ENCODE results near the gene NPC1.

NPC1 gene

DNA sequence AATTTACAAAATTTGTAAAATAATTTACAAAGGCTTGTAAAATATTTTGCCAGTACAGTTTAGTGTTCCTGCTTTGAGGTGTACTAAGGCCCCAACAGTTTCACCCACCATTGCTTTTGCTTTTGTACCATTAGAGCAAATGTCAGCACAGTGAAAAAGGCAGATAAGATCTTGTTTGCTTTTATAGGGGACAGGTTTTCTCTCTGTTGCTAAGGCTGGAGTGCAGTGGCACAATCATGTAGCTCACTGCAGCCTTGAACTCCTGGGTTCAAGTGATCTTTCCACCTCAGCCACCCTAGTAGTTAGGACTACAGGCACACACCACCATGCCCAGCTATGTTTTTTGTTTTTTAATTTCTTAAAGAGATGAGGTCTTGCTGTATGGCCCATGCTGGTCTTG is 19.6 kb upstream of the NPC1 start:
- Histone ChIP-seq H3K27me3 (ENCODE audit: insufficient read depth, low read length) (no peaks in the 10 kb centered on the region), H3K9ac (ENCODE audit: low read depth, low read length) (no peak overlapping the region)

DNA sequence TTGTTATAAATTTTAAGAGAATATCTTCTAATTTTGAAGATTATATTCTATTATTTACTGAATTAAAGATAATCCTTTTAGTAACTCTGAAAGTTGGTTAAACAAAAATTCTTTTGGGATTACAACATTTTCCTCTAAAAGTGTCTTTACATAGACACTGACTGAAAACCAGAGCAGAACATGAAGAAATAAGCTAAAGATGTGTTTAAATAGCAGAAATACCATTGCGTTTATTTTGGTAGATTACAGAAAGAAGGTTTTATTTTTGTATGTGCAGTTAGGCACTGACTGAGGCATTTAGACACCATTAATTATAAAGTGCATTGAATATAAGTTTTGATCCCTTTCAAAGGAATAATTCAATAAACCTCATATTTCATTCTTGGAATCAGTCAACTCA is 13.5 kb upstream of the NPC1 start:
- Histone ChIP-seq H3K4me1 (ENCODE audit: insufficient read depth, low read length) (no peaks in the 10 kb centered on the region), H3K27ac (ENCODE audit: low read length) (no peak overlapping the region), H3K27me3 (ENCODE audit: insufficient read depth, low read length) (no peaks in the 10 kb centered on the region), H3K9ac (ENCODE audit: low read depth, low read length) (no peak overlapping the region), H3K36me3 (ENCODE audit: insufficient read depth, low read depth, low read length) (no peaks in the 10 kb centered on the region), H3K9me3 (ENCODE audit: insufficient read depth, low read depth, low read length) (no peaks in the 10 kb centered on the region), H3K4me3 (ENCODE audit: low read length) (no peak overlapping the region)

More for the DNA sequence above, 19.6 kb upstream of the NPC1 start:
- Histone ChIP-seq H3K4me3 (ENCODE audit: low read length) (no peak overlapping the region), H3K9me3 (ENCODE audit: insufficient read depth, low read depth, low read length) (no peaks in the 10 kb centered on the region), H3K36me3 (ENCODE audit: insufficient read depth, low read depth, low read length) (no peaks in the 10 kb centered on the region), H3K27ac (ENCODE audit: low read length) (no peak overlapping the region), H3K4me1 (ENCODE audit: insufficient read depth, low read length) (no peaks in the 10 kb centered on the region)

DNA sequence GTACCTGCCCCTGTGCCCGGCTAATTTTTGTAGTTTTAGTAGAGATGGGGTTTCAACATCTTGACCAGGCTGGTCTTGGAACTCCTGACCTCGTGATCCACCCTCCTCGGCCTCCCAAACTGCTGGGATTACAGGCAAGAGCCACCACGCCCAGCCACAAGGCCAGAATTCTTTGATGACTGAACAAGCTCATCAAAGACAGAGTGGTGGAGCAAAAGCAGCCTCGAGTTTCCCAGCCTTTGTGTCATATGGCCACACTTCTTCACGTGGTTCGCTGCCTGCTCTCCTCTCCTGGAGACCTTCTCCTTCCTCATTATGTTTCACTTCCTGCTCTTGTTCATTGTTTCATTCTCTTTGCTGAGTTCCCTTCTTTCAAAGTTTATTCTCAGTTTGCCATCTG is 9.9 kb upstream of the NPC1 start:
- Histone ChIP-seq H3K9ac (ENCODE audit: low read depth, low read length) (no peak overlapping the region), H3K36me3 (ENCODE audit: insufficient read depth, low read depth, low read length) (no peaks in the 10 kb centered on the region), H3K4me1 (ENCODE audit: insufficient read depth, low read length) (no peaks in the 10 kb centered on the region), H3K4me3 (ENCODE audit: low read length) (no peak overlapping the region), H3K27ac (ENCODE audit: low read length) (no peak overlapping the region), H3K27me3 (ENCODE audit: insufficient read depth, low read length) (no peaks in the 10 kb centered on the region), H3K9me3 (ENCODE audit: insufficient read depth, low read depth, low read length) (no peaks in the 10 kb centered on the region)

DNA sequence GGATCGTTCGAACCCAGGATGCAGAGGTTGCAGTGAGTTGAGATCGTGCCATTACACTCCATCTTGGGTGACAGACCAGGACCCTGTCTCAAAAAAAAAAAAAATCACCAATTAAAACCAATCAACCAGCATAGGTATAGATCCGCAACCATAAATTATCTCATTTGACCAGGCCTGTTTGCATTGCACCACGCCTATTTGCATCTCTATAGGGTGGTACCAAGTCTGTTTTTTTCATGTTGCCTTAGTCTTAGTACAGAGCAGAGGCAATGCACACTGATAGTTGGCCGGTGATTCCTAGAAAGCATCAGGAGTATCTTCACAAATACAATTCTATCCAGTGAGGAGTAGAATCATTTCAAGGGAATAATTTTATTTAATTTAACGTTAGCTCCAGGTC is 9.3 kb upstream of the NPC1 start:
- Histone ChIP-seq H3K4me3 (ENCODE audit: low read length) (no peak overlapping the region), H3K9me3 (ENCODE audit: insufficient read depth, low read depth, low read length) (no peaks in the 10 kb centered on the region), H3K27me3 (ENCODE audit: insufficient read depth, low read length) (no peaks in the 10 kb centered on the region), H3K4me1 (ENCODE audit: insufficient read depth, low read length) (no peaks in the 10 kb centered on the region), H3K9ac (ENCODE audit: low read depth, low read length) (no peak overlapping the region), H3K36me3 (ENCODE audit: insufficient read depth, low read depth, low read length) (no peaks in the 10 kb centered on the region), H3K27ac (ENCODE audit: low read length) (no peak overlapping the region)

DNA sequence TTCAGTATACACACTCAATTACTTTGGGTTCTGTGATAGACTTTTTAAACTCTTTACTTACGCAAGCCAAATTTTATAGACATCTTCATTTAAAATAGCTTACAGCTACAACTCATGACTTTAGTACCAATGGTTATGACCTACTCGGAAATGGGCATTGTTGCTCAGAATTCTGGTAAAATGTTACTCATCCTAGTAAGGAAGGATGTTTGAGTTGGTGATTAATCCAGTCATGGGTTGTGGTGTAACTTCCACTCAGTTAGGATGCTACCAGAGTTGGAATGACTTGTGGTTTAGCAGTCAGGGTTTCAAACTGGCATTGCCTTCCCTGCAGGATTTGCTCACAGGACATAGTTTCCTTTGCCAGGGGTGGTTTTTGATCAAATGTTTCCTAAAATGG is 7.4 kb upstream of the NPC1 start:
- no peaks in the 10 kb centered on the region for H3K36me3 ChIP-seq (ENCODE audit: insufficient read depth, low read depth, low read length)
- H3K4me1 ChIP-seq (ENCODE audit: insufficient read depth, low read length), result no peaks in the 10 kb centered on the region
- no peak overlapping the region for H3K9ac ChIP-seq (ENCODE audit: low read depth, low read length)
- no peak overlapping the region for H3K27ac ChIP-seq (ENCODE audit: low read length)
- H3K27me3 ChIP-seq (ENCODE audit: insufficient read depth, low read length), result no peaks in the 10 kb centered on the region
- no peaks in the 10 kb centered on the region for H3K9me3 ChIP-seq (ENCODE audit: insufficient read depth, low read depth, low read length)
- no peak overlapping the region for H3K4me3 ChIP-seq (ENCODE audit: low read length)

DNA sequence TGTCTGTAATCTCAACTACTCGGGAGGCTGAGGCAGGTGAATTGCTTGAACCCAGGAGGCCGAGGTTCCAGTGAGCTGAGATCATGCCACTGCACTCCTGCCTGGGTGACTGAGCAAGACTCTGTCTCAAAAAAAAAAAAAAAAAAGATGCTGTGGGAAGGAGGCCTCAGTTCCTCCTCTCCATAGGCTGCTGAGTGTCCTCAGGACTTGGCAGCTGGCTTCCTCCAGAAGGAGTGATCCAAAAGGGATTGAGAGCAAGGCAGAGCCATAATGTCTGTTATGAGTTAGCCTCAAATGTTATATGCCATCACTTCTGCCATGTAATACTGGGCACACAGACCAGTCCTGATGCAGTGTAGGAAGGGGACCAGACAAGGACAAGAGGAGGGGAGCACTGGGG is 6.6 kb upstream of the NPC1 start:
- Histone ChIP-seq H3K27ac (ENCODE audit: low read length) (no peak overlapping the region), H3K9ac (ENCODE audit: low read depth, low read length) (no peak overlapping the region), H3K27me3 (ENCODE audit: insufficient read depth, low read length) (peaks cover under 1% of the 10 kb centered on the region; the same call in 1 of the 2 replicates)

DNA sequence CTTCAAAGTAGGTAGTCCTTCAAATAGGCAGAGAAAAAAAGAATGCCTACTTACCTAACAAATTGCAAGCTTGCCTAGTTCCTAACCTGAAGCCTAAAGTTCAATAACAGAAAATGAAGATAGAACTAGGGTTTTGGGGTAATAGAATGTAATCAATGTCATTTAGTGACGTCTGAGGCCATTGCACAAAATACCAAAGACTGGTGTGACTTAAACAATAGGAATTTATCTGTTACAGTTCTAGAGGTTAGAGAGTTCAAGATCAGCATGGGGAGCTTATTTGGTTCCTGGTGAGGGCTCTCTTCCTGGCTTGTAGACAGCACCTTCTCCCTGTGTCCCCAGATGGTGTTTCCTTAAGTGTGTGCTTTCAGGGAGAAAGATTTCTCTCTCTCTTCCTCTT is 4.7 kb upstream of the NPC1 start:
- H3K4me1 ChIP-seq (ENCODE audit: insufficient read depth, low read length), result no peaks in the 10 kb centered on the region
- no peak overlapping the region for H3K4me3 ChIP-seq (ENCODE audit: low read length)
- H3K27ac ChIP-seq (ENCODE audit: low read length), result no peak overlapping the region
- H3K36me3 ChIP-seq (ENCODE audit: insufficient read depth, low read depth, low read length), result no peaks in the 10 kb centered on the region
- peaks cover 9% of the 10 kb centered on the region; the same call in 1 of the 2 replicates for H3K27me3 ChIP-seq (ENCODE audit: insufficient read depth, low read length)
- H3K9ac ChIP-seq (ENCODE audit: low read depth, low read length), result no peak overlapping the region
- no peaks in the 10 kb centered on the region for H3K9me3 ChIP-seq (ENCODE audit: insufficient read depth, low read depth, low read length)

More for the DNA sequence above, 6.6 kb upstream of the NPC1 start:
- no peaks in the 10 kb centered on the region for H3K9me3 ChIP-seq (ENCODE audit: insufficient read depth, low read depth, low read length)
- H3K4me1 ChIP-seq (ENCODE audit: insufficient read depth, low read length), result no peaks in the 10 kb centered on the region
- H3K4me3 ChIP-seq (ENCODE audit: low read length), result no peak overlapping the region
- H3K36me3 ChIP-seq (ENCODE audit: insufficient read depth, low read depth, low read length), result no peaks in the 10 kb centered on the region

DNA sequence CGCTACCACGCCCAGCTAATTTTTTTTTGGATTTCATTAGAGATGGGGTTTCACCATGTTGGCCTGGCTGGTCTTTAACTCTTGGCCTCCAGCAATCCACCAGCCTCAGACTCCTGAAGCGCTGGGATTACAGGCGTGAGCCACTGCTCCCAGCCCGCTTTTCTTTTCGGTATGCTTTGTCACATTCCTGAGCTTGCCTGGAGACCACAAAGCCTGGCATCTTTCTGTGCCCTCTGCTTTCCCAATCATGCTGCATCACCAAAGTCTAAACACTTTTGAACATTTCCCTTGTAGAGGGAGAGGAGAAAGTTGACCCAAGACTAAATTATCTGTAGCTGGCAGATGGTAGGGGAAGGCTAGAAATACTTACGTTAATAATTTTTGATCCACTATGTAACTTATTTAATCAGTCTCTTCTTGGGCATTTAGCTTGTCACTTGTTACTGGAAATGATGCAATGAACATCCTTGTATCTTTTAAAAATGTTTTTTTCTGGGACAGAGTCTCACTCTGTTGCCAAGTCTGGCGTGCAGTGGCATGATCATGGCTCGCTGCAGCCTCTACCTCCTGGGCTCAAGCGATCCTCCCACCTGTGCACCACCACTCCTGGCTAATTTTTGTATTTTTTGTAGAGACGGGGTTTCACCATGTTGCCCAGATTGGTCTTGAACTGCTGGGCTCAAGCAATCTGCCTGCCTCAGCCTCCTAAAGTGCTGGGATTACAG is 2.7 kb upstream of the NPC1 start:
- Histone ChIP-seq H3K36me3 (ENCODE audit: insufficient read depth, low read depth, low read length) (no peaks in the 10 kb centered on the region), H3K9ac (ENCODE audit: low read depth, low read length) (no peak overlapping the region), H3K27ac (ENCODE audit: low read length) (no peak overlapping the region), H3K4me1 (ENCODE audit: insufficient read depth, low read length) (peaks cover 3% of the 10 kb centered on the region; the same call in 1 of the 2 replicates), H3K27me3 (ENCODE audit: insufficient read depth, low read length) (peaks cover 9% of the 10 kb centered on the region; the same call in 1 of the 2 replicates), H3K4me3 (ENCODE audit: low read length) (no peak overlapping the region), H3K9me3 (ENCODE audit: insufficient read depth, low read depth, low read length) (no peaks in the 10 kb centered on the region)

DNA sequence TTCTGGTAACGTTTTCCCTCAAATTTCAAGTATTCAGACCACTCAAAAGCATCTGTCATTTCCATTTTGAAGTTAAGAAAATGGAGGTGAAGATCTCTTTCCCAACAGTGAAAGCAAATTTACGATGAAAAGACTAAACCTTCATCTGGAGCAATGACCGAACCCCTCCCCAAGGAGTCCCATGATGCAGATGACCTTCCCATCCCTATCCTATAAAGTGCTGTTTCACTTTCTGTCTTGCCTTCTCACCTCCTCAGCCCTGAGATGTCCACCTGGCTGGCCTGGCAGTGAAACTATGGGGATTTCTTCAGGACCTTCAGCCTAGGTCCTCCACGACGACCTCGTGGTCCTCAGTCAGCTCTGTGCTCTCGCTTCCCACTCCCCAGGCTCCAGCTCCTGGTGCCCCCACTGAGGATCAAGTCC is 925 bp upstream of the NPC1 start:
- Histone ChIP-seq H3K9ac (ENCODE audit: low read depth, low read length) (peak overlapping the region; percentile 28; the same call in 1 of the 2 replicates), H3K4me1 (ENCODE audit: insufficient read depth, low read length) (peaks cover 6% of the 10 kb centered on the region; the same call in 1 of the 2 replicates), H3K4me3 (ENCODE audit: low read length) (peak overlapping the region; percentile 97), H3K9me3 (ENCODE audit: insufficient read depth, low read depth, low read length) (no peaks in the 10 kb centered on the region), H3K36me3 (ENCODE audit: insufficient read depth, low read depth, low read length) (no peaks in the 10 kb centered on the region), H3K27ac (ENCODE audit: low read length) (no peak overlapping the region), H3K27me3 (ENCODE audit: insufficient read depth, low read length) (peaks cover 9% of the 10 kb centered on the region; the same call in 1 of the 2 replicates)

DNA sequence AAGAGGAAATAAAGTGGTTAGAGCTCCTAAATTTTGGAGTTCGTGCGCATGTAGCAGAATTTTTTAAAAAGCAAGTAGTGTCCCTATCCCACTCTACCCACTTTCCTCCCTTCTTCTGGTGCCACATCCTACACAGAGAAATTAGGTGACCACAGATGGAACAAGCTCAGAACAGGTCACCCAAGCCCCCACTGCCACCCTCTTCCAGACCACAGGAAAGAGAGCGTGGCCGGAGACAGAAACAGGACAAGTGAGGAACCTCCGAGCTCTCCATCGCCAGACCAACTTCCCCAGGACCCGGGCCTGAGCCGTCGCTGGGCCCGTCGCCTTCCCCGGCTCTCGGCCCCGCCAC is 433 bp downstream of the NPC1 start:
- Histone ChIP-seq H3K4me3 (ENCODE audit: low read length) (peak overlapping the region; percentile 97), H3K4me1 (ENCODE audit: insufficient read depth, low read length) (peaks cover 6% of the 10 kb centered on the region; the same call in 1 of the 2 replicates), H3K9ac (ENCODE audit: low read depth, low read length) (peak overlapping the region; percentile 97; the same call in 1 of the 2 replicates), H3K27me3 (ENCODE audit: insufficient read depth, low read length) (peaks cover 9% of the 10 kb centered on the region; the same call in 1 of the 2 replicates), H3K27ac (ENCODE audit: low read length) (peak overlapping the region; percentile 99), H3K9me3 (ENCODE audit: insufficient read depth, low read depth, low read length) (no peaks in the 10 kb centered on the region), H3K36me3 (ENCODE audit: insufficient read depth, low read depth, low read length) (no peaks in the 10 kb centered on the region)

DNA sequence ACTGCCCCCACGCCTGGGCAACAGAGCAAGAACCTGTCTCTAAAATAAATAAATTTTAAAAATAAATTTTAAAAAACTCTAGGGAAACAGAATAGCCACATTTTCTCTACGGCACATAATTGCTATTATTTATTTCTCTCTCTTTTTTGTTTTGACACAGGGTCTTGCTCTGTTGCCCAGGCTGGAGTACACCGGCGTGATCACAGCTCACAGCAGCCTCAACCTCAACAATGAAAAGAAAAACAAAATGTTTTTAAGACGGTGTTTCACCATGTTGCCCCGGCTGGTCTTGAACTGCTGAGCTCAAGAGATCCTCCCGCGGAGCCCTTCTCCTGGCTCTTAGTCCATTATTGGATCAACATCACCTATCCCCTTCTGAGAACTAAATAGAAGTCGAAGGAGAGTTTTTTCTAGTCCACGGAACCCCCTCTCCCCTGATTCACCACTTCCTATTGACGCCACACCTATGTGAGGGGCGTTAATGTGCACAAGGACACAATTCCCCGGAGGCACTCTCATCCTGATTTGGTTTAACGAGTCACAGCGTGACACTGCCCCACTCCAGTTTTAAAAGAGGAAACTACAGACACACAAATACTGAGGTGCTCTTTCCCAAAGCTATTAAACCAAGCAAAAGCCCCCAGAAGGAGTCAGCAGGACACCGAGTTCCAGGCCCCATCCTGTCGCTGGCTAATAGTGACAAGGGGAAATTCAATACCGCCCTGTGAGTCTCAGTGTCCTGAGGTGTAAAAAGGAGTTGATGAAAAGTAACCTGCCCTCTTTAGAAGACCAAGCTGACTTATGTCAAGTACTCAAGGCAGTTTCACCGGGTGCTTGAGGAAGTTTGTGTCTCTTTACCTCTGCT is 1.1 kb downstream of the NPC1 start:
- no peaks in the 10 kb centered on the region for H3K36me3 ChIP-seq (ENCODE audit: insufficient read depth, low read depth, low read length)
- peak overlapping the region; percentile 99 for H3K27ac ChIP-seq (ENCODE audit: low read length)
- H3K9me3 ChIP-seq (ENCODE audit: insufficient read depth, low read depth, low read length), result no peaks in the 10 kb centered on the region
- H3K4me3 ChIP-seq (ENCODE audit: low read length), result peak overlapping the region; percentile 97
- peaks cover 9% of the 10 kb centered on the region; the same call in 1 of the 2 replicates for H3K27me3 ChIP-seq (ENCODE audit: insufficient read depth, low read length)
- H3K4me1 ChIP-seq (ENCODE audit: insufficient read depth, low read length), result peaks cover 6% of the 10 kb centered on the region; the same call in 1 of the 2 replicates
- H3K9ac ChIP-seq (ENCODE audit: low read depth, low read length), result peak overlapping the region; percentile 97; the same call in 1 of the 2 replicates

All from iPS-20b (cell line).